Stimulated activated CD8-positive, alpha-beta memory T cell treated with anti-CD3 and anti-CD28 coated beads, Interleukin-7, amount 100 ng/mL, for 4 hours (primary cell): ENCODE measurements around the gene DLX2.

Experiments
- DNase-seq, 2 donors: peaks; one replicate each; pipeline ENCODE4 v3.0.0-alpha.2; 2020; ENCODE audit warnings: low read depth in 2 of 2

The DLX2 gene

DNA sequence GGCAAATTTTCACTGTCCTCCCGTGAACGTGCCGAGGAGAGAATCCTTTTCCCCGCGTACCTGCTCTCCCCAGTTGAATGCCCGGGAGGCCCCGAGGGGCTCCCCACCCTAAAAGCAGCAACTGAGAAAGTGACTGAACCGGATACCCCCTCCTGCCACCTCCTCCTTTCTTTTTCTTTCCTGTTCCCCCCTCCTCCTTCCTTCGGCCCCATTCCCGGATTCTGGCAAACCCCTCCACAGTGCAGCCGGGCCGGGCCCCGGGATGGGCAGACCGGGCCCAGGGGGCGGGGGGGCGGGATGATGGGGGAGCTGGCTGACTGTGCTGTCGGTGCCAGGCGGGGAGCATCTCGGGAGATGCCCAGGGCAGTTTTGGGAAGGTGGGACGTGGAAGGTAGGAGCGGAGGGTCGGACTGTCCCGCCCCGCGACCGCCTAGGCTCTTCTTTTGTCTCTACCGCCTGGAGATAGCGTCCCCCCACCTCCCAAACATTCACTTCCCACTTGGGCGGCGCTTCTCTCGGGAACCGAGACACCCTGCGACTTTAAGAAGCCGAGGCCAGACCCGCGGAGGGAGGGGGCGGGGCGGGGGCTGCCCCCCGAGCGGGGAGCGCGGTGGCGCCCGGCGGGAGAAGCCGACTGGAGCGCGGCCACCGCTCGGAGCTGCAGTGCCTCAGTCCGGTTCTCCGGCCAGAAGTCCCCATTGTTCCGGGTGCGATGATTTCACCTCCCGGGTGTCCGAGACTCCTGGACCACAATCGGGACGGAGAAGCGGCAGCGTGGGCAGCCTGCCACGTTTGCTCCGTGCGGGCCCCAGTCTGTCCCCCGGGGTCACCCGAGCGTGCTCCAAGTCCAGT is 8.2 kb downstream of the DLX2 start:
- DNase-seq, result no peak

DNA sequence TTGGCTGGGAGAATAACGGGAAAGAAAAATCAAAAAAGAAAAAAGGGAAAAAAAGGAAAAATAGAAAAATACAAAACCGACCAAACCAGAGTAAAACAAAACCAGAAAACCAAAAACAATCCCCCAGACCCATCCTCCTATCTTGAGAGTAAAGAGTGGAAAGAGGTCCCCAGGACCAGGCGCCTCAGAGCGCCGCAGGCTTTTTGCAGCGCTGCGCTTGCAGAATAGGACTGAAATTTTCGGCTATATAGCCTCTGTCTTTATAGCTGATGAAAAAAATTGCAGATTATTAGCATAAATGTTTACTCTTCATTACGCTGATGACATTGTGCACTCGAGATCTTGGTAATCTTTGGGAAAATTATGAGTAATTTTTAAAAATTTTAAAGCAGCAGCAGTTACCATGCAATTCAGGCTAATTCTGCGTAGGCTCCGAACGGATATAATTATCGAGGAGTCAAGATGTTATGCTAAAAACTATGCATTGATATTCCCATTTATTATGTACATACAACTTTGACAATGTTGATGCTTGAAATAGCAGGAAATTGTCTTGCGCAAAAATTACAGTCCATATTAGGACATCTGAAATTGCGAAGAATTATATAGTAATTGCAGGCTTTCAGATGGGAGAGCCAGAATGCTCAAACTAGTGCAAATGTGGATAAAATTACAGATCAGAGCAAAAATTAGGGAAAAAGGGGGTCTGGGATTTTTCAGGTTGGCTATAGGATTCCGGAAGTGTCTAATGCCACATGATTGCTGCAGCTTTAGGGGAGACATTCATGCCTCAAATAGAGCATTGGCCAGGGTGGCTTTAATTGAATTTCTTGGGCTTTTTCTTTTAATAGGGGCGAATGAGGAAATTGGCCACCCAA is 9.0 kb downstream of the DLX2 start:
- DNase-seq, result no peak

DNA sequence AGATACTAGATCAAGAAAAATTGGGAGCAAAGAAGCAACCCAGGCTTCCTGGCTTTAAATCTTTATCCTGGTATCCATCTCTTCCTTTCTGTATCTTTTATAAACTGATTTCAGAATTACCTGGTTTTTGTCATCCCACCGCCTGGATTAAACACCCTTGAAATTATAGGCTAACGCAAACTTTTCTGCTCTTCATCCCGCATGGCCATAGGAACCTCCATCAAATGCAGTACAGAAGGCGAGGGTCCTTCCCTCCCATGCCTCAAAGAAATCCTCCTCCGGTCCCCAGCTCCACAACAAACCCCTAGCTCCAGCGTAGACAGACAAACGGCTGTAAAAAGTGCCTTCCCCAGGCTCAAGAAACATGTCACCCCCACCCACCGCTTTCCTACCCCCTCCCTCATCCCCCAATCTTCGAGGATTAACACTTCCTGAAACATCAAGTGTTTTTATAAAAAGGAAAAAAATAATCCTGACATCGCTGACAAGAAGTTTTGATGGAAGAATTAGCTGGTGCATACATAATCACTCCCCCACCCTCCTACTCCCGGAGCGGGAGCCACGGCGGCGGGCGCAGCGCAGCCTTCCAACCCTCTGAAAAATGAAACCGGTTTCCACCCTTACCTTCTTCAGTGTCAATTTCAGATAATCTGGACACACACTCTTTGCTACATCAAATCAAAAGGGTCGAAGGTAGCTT is 9.8 kb downstream of the DLX2 start:
- DNase-seq, result no peak

DNA sequence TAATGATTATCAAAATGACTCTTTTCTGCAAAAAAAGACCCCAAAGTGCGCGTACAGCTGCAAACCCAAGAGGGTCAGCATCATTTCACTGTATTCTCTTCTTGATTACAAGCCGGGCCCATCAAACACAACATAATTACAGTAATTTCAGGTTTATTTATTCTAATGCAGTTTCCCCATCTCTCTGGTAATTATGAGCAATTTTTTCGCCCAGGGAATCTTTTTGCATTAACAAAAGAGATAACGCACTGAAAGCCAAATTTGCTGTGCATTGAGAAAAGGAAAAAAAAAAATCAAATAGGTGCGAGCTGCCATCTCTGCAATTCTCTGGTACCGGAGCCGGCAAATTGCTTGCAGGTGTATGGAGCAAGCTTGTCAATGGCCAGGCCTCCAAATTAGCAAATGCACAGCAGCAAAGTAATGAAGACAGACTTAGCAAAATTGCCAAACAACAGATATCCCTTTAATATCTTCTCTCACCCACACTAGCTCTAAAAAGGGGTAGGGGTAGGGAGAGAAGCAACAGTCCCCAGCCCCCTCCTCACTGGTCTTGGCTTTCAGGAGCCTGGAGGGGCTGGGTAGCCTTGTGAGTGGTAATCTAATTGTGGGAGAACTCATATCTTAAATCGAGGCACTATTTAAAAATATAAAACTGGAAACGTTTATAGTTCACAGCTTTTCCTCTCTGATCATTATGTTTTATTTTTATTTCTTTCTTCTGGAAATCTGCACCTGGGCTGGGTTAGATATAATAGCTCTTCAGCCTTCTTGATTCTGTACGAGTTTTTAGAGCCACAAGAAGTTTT is 10.7 kb downstream of the DLX2 start:
- no peak for DNase-seq

DNA sequence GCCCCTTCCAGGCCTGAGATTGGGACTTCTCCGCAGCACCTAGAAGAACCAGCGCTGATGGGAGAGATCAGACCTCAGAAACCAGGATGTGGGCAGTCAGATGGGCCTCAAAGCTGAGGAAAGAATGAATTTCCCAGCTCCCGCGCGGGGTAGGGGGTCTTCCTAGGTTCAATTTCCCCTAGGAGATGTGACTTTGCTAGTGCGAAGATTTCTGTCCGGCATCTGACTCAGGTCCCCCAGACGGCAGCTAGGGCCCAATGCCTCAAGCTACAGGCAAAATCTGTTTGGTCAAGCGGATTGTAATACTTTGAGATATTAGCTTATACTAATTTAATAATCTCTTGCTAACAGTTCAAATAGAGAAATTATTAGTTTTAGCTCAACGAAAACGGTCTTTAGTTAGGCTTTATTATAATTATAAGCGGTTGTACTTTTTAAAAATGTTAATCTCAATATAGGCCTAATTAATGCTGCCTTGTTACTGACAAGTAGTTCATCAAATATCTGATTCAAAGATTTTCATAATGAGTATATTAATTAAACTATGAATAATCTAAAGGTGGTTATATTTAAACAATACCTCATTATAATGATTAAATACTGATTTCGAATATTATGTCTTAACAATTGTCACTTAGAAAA is 11.6 kb downstream of the DLX2 start:
- no peak for DNase-seq

DNA sequence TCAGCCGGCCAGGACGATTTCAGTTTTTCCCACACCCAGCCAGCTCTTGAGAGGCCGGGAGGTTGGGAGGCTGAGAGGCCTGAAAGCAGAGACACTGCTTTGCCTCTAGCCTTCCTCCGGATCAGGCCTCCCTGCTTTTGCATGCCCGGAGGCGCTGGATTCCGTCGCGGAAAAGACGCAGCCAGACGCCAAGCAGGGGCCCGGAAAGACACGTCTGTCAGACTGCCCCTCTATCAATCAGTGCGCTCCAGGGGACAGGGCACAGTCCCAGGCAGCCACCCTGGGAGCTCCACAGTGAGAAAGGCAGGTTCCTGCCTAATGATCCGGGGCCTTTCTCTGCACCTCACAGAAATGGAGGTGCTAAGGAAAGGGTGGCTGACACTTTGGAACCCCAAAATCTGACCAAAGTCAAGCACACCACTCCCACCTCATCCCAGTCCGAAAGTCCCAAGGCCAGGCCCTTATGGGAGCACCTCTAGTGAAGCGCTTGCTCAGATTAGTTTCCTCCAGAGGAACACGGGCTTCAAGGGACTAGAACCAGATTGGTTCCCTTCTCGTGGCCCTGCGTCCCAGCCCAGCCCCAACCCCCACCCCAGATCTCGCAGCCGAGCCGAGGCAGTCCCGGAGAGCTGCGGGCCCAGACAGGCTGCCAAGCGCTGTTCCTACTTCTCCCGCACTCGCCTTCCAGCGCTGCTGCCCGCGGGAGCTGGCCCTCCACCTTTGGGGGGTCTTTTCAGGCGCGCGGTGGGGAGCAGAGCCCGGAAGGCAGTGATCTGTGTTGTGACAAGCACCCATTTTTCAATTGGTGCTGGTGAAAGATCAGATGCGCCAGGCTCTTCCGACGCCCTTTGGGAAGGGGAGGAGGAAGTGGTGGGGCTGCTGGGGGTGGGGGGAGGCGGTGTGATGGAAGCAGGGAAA is 12.4 kb downstream of the DLX2 start:
- no peak for DNase-seq

DNA sequence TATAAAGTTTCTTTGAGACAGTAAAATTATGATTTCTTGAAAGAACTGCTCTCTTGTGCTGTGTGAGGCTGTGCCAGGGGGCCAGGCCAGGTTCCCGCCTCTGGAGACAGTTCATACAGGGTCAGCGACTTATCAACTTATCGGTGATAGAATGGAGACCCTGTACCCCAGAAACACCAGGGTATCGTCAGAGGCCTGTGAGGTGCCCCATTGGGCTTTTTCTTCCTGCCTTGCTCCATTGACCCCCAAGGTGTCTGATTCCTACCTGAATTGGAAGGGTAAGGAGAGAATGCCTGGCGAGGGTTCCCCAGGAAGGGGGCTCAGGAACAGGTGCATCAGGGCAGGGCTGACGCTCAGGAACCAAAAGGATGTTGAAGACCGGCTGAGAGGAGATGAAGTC is 13.1 kb downstream of the DLX2 start:
- DNase-seq, result no peak

DNA sequence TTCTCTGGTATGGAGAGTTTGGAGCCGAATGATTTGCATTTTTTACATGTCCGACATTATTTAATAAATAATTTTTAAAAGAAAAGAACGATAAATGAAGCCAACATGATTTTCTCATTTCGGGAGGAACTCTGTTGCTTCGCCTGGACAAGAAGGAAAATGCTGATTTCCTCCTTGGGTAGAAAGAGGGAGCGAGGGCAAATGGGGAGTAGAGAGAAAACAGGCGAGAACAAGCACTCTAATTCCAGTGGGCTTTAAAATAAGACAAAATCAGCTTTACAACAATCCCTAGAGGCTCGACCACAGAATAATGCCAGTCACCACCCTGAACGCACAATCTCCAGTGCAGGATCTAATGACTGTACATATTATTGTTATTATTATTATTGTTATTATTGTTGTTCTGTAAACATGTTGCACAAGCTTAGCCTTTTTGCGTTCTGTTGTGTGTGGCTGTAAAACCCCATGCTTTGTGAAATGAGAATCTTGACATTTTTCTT is 13.6 kb downstream of the DLX2 start:
- DNase-seq, result no peak

DNA sequence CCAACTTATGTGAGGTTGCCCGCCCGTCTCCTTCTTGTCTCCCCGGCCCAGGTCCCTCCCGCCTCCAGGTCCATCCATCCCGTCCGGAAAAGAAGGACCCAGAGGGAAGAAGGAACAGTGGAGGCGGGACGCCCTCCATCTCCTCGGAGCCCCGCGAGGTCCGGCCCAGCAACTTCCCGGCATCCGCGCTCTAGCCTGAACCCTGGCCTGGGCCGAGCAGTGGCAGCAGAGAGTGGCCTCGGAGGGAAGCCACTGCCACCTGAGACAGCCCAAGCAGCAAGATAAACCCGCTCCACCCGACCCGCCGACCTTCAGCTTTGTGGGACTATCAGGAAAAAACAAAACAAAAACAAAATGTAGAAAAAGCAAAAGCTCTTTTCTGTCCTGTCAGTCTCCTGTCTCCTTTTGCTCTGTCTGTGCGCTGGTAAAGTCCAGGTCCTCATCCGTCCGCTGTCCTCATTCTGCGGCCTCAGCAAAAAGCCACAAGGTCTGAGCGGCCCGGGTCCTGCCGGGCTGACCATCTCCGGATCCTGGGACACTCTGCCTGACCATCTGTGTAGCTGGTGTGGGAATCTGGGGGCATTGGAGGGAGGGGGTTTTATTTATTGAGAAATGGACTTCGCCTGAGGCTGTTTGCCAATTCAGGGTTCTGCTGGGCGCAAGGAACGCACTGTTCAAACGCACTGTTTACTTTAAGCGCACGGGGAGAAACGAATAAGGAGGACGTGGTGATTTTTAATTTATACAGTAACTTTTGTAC is 14.3 kb downstream of the DLX2 start:
- no peak for DNase-seq

DNA sequence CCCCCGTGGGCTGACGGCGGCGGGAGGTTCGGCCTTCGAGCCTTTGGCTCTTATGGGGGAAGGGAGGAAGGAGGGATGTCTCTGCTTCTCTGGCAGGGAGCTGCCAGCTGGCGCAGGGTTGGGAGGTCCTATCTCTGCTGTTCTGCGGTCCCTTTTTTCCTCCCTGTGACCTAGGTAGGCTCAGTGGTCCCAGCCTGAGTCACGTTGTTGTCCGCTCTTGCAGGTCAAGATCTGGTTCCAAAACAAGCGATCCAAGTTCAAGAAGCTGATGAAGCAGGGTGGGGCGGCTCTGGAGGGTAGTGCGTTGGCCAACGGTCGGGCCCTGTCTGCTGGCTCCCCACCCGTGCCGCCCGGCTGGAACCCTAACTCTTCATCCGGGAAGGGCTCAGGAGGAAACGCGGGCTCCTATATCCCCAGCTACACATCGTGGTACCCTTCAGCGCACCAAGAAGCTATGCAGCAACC is 14.9 kb downstream of the DLX2 start:
- DNase-seq, result no peak

DNA sequence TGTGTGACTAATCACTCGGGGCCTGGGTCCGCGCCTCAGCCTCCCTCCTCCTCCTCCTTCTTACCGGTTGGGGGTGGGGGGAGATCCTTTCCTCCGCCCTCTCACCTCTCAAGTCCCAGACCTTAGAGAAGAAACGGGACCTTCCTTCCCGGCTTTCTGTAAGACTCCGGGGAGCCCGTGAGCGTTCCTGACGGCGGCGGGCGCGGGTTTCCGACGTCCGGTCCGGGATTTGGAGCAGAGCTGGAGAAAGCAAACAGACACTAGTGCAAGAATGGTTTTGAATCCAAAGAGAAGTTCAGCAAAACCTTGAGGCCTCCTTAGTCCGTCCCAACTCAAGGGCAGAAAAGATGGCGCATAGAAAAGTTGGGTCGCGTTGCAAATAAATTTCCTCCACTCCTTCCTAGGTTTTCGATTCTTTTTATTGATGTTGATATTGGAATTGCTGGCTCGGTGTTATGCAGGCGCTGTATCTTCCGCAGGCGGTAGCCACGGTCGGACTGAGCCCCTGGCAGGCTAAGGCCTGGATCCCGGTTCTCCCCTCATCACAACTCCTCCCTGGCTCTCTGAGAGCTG is 15.4 kb downstream of the DLX2 start:
- DNase-seq, result no peak

DNA sequence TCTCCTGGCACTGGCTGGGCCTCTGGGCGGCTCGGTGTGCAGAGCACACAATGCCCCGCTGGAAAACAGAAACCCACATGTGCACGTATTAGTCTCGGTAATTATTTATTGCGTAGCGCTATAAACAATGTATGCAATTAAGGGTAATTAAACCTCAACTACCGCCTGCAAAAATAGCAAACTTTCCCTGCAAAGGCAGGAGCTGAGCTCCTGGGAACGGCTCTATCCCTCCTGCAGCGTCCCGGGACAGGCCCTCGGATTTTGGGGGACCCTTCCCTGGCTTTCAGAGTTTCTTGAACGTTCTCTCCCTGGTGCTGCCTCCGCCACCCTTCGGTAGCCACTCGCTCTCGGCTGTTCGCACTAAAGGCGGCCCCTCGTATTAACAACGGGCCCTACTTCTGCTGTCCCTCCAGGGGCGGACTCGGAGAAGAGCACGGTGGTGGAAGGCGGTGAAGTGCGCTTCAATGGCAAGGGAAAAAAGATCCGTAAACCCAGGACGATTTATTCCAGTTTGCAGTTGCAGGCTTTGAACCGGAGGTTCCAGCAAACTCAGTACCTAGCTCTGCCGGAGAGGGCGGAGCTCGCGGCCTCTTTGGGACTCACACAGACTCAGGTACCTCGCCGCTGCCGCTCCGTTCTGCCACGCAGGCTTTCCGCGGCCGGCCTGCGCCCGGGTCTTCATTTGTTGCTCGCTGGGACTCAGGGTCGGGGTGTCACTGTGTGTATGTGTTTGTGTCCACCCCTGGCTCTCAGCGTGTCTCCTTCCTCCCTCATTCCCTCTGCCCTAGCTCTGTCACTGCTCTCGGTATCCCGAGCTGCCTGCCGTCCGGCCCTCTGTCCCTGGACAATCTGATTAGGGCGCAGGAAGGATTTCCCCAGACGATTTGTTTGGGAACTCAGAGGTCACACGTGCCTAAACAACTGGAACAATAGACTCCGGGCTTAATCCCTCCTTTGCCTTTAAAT is 16.2 kb downstream of the DLX2 start:
- peak in 1 of 2 donors; percentile 27 for DNase-seq

DNA sequence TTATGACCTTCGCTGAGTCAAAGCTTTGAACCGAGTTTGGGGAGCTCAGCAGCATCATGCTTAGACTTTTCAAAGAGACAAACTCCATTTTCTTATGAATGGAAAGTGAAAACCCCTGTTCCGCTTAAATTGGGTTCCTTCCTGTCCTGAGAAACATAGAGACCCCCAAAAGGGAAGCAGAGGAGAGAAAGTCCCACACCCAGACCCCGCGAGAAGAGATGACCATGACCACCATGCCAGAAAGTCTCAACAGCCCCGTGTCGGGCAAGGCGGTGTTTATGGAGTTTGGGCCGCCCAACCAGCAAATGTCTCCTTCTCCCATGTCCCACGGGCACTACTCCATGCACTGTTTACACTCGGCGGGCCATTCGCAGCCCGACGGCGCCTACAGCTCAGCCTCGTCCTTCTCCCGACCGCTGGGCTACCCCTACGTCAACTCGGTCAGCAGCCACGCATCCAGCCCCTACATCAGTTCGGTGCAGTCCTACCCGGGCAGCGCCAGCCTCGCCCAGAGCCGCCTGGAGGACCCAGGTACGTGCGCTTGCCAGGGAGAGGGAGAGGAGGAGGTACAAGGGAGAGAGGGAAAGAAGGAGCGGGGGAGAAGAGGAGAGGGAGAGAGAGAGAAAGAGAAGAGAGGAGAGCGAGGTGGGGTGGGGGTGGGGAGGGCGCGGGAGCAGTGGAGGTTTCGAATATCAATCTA is 17.1 kb downstream of the DLX2 start, which contains the start of gene DLX1:
Gene DLX1, plus strand, starts transcription at position 48 of the 700 bp plus-strand sequence. Its CDS starts 171 bp downstream, at position 219.
- DNase-seq, result no peak

DNA sequence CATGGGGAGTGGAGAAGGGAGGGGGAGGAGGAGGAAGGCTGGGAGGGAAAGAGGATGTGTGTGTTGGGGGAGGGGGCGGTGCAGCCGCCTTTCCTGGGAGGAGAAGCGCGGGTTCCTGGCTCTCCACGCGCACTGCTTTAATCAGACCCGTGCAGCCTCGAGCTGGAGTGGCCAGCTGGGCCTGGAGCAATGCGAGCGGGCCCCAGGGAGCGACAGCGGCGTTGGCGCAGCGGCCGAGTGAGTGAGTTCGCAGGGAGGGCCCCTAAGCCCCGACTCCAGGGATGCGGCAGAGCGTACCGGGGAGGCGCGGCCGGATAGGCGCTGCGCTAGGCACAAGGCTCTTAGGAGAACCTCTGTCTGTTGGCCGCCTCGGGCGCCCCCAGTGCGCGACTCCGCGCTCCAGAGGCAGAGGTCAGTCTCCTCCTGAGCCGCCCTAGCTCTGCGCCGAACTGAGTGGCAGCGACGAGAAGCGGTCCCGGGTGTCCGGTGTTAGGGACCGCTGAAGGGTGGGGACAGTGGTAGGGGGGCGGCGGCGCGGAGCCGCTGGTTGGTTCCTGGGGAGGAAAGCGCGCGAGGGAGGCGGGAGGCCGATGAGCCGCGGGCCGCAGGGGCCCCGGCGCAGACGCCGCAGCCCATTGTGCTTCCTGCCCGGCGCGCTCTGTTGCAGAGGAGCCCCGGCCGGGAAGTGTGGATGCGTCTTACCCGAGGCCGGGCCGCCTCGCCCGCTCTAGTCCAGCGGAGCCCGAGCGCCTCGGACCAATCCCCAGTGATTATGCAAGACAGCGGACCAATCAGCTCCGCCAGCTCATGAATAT is 17.8 kb downstream of the DLX2 start:
- DNase-seq, result peak in 1 of 2 donors; percentile 26

DNA sequence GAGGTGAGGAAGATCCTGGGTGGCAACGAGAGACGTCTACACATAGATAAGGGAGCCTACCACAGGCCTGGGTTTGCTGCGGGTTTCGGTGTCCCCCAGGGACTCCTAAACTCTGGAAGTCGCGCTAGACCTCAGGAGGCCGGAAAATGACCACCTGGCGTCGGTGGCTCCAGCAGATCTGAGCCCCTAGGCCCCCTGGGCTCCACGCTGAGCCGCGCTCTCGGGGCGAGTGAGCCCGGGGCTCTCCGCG is 18.4 kb downstream of the DLX2 start:
- DNase-seq, result no peak
